ENCODE data around the gene RMND5A. TPM values are rescaled to one million over a fixed set of nuclear protein-coding genes. Genes with fewer than 3 reads are reported as not detected.
"Not testable (repeated sequence)": the region's sequence is repeated elsewhere in the genome, so short reads cannot be mapped to it uniquely, and the experiment has no call there.

The RMND5A gene, protein sequence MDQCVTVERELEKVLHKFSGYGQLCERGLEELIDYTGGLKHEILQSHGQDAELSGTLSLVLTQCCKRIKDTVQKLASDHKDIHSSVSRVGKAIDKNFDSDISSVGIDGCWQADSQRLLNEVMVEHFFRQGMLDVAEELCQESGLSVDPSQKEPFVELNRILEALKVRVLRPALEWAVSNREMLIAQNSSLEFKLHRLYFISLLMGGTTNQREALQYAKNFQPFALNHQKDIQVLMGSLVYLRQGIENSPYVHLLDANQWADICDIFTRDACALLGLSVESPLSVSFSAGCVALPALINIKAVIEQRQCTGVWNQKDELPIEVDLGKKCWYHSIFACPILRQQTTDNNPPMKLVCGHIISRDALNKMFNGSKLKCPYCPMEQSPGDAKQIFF
- total RNA-seq, result 10 to 100 TPM; 49.9 to 68.1 (median 65.2) TPM
- 28.3 TPM for polyA plus RNA-seq
- long read RNA-seq, donor 1, full-length matches to known transcripts, result 87 of 105 reads
- long read RNA-seq, donor 1, partial matches to known transcripts, result 3 of 105 reads
- long read RNA-seq, donor 1, other reads (novel, unspliced or antisense), result 15 of 105 reads
- long read RNA-seq, donor 2, full-length matches to known transcripts, result 34 of 43 reads
- long read RNA-seq, donor 2, partial matches to known transcripts, result 0 of 43 reads
- long read RNA-seq, donor 2, other reads (novel, unspliced or antisense), result 9 of 43 reads
- long read RNA-seq, donor 3, full-length matches to known transcripts, result 3 of 30 reads
- long read RNA-seq, donor 3, partial matches to known transcripts, result 4 of 30 reads
- long read RNA-seq, donor 3, other reads (novel, unspliced or antisense), result 23 of 30 reads
- long read RNA-seq, donor 4, full-length matches to known transcripts, result 34 of 50 reads
- long read RNA-seq, donor 4, partial matches to known transcripts, result 3 of 50 reads
- long read RNA-seq, donor 4, other reads (novel, unspliced or antisense), result 13 of 50 reads

DNA sequence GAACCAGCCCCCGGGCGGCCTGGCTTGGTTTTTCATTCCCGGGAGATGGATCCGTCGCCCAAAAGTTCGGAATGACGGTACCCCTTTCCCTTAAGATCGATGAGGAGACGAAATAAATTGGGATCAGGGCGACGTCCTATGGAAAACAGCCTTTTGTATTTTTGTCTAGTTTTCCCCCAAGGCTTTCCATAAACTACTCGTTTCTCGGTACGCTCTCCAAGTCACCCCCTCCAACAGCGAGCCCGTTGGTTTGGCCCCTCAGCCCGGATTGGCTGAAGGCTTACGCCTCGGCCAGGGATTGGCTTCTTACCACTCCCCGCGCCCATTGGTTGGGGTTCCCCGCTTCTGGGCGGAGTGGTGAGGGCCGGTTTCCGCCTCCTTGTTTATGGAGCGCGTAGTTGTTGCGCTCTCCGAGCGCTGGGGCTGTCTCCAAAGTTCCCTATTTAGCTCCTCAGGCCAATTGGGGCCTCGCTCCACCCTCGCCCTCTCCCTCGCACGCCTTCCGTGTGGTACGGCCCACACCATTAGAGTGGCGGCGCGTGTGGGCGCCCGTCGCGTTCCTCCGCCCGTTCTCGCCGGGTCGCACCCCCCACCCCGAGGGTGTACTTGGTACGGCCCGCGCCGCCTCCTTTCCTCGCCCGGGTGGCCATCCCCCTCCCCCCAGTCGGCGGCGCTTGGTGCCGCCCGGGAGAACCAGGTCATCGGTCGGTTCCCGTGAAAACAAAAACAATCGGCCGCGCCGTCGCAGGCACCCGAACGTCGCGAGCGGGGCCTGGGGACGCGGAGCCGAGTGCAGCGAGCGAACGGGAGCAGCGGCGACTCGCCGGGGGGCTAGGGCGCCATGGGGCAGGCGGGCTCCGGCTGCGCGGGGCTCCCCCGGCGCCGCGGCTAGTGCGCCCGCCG is at the start of gene RMND5A:
Gene RMND5A, plus strand, starts transcription at position 655 of the 903 bp plus-strand sequence. CDS start 377 bp downstream, outside the sequence.
- H3K27me3 ChIP-seq (ENCODE audit: control insufficient read depth, insufficient read depth); intact Hi-C loops (cut with DNase I); H3K4me1 ChIP-seq (ENCODE audit: control insufficient read depth, insufficient read depth, low read length); H3K9me3 ChIP-seq (ENCODE audit: control insufficient read depth, low read length): not testable (repeated sequence)
- ATAC-seq, result peak; percentile 98 to 99
- Histone ChIP-seq H3K27ac (ENCODE audit: low read length) (peak within 1 kb of the TSS; percentile 94), H3K4me3 (ENCODE audit: low read length) (peak within 1 kb of the TSS; percentile 72)
- under 1% methylated on average over 78 of the region's 95 CpGs for WGBS
- DNase-seq, result peak; percentile 94 to 98 (median 97)

DNA sequence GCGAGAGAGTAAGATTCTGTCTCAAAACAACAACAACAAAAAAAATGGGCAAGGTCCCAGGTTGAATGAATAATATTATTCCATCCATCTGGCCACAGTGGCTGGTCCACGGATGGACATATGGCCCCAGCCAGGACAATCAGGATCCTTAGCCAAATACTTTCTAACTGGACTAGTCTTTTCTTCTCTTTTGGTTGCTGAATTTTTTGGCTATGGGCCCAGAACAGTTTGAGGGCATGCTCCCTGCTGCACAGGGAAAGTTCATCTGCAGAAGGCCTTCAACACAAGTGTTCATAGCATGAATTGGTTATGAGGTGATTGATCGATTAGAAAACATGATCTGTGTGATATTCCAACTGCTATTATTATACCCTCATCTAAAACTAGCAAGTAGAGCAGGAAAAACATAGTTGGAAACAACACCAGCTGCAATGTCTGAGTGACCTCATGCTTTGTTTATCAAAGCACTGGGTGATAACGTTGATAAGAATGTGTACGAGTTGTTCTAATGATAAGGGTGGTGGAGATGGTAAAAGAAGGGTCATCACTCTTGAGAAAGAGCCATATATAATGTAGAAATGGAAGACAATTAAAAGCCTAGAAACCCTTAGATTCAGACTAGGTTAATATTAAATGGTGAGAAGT is 48.6 kb upstream of the RMND5A start:
- intact Hi-C loops (cut with DNase I), result no loop called here
- 28% methylated on average over 5 of the region's 5 CpGs for WGBS

DNA sequence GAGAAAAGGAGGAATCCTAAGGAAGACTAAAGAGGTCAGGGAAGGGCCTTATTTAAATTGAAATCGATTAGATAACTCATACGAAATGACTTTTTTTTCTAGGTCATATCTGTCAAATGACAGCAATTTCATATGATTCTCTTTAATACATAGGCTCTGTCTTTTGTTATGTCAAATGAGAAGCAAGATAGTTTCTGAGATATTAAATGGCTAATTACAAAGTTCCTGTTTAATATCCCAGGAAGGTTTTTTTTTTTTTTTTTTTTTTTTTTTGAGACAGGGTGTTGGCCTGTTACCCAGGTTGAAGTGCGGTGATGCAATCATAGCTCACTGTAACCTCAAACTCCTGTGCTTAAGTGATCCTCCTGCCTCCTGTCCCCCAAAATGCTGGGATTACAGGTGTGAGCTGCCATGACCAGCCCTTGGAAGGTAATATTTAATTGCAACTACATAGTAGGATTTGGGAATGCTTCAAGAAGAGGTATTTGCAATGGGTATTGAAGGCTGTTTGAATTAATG is 48.0 kb upstream of the RMND5A start:
- whole genome bisulfite sequencing, result 87% methylated on average over 3 of the region's 3 CpGs
- Histone ChIP-seq H3K4me3 (ENCODE audit: low read length) (no peak overlapping the region), H3K4me1 (ENCODE audit: control insufficient read depth, insufficient read depth, low read length) (no peaks in the 10 kb centered on the region), H3K27ac (ENCODE audit: low read length) (peak overlapping the region; percentile 19), H3K9me3 (ENCODE audit: control insufficient read depth, low read length) (no peaks in the 10 kb centered on the region), H3K27me3 (ENCODE audit: control insufficient read depth, insufficient read depth) (no peaks in the 10 kb centered on the region)
- DNase-seq (no peak), ATAC-seq (no peak)
- intact Hi-C loops (cut with DNase I), result no loop called here

More for the DNA sequence above, 48.6 kb upstream of the RMND5A start:
- no peaks in the 10 kb centered on the region for H3K4me1 ChIP-seq (ENCODE audit: control insufficient read depth, insufficient read depth, low read length)
- H3K27ac ChIP-seq (ENCODE audit: low read length), result peak overlapping the region; percentile 61
- ATAC-seq (peak; percentile 29 to 82), DNase-seq (peak in 1 of 3 donors; percentile 58)
- no peaks in the 10 kb centered on the region for H3K27me3 ChIP-seq (ENCODE audit: control insufficient read depth, insufficient read depth)
- H3K4me3 ChIP-seq (ENCODE audit: low read length), result no peak overlapping the region
- H3K9me3 ChIP-seq (ENCODE audit: control insufficient read depth, low read length), result no peaks in the 10 kb centered on the region

DNA sequence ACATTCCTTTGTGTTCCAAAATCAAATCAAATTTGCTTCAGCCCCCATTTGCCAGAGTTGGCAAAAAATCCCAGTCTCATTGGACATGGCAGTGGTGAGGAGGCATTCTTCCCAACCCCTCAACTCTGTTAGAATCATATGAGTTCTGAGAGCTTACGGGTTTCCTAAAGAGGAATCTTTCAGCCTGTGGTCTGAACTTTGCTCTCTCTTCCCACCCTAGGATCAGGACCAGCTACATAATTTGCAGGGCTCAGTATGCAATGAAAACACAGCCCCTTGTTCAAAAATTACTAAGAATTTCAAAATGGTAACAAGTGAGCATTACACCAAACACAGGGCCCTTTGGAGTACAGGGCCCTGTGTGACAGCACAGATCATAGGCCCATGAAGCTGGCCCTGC is 47.1 kb upstream of the RMND5A start:
- H3K27ac ChIP-seq (ENCODE audit: low read length), result no peak overlapping the region

DNA sequence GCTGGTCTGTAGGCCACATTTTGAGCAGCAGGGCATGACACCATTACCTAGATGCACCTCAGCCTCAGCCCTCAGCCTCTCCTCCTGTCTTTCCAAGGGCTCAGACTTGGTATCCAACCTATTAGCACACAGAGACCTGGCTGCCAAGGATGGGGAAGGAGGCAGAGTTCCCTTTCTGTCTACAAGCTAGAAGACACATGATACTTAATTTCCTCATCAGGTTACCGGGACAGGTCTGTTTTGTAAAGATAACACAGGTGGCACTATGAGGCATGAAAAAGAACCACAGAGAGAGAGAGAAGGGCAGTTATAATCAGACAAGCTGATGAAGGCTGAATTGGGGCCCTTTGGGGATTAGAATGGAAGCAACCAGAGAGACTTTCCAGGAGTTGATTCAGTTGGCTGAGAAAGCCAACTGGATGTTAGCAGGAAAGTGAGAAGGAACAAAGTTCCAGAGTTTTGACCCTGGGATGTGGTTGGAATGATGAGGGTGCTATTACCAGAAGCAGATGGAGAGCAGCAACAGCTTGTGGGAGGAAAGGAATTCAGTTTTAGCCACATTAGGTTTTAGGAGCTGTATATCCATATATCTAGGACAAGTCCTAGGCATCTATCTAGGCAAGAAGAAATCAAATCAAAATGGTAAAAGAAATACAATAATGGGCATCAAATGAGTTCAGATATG is 46.0 kb upstream of the RMND5A start:
- H3K27ac ChIP-seq (ENCODE audit: low read length), result peak overlapping the region; percentile 66
- no peak overlapping the region for H3K4me3 ChIP-seq (ENCODE audit: low read length)
- DNase-seq, result no peak
- no peaks in the 10 kb centered on the region for H3K27me3 ChIP-seq (ENCODE audit: control insufficient read depth, insufficient read depth)
- no peak for ATAC-seq
- no peaks in the 10 kb centered on the region for H3K9me3 ChIP-seq (ENCODE audit: control insufficient read depth, low read length)
- WGBS, result 86% methylated on average over 1 of the region's 1 CpG
- intact Hi-C loops (cut with DNase I), result no loop called here
- no peaks in the 10 kb centered on the region for H3K4me1 ChIP-seq (ENCODE audit: control insufficient read depth, insufficient read depth, low read length)

More for the DNA sequence above, 47.1 kb upstream of the RMND5A start:
- Histone ChIP-seq H3K9me3 (ENCODE audit: control insufficient read depth, low read length) (no peaks in the 10 kb centered on the region), H3K4me1 (ENCODE audit: control insufficient read depth, insufficient read depth, low read length) (no peaks in the 10 kb centered on the region), H3K27me3 (ENCODE audit: control insufficient read depth, insufficient read depth) (no peaks in the 10 kb centered on the region), H3K4me3 (ENCODE audit: low read length) (no peak overlapping the region)
- WGBS, result 90% methylated on average over 1 of the region's 1 CpG
- intact Hi-C loops (cut with DNase I), result no loop called here
- ATAC-seq, result no peak
- no peak for DNase-seq

DNA sequence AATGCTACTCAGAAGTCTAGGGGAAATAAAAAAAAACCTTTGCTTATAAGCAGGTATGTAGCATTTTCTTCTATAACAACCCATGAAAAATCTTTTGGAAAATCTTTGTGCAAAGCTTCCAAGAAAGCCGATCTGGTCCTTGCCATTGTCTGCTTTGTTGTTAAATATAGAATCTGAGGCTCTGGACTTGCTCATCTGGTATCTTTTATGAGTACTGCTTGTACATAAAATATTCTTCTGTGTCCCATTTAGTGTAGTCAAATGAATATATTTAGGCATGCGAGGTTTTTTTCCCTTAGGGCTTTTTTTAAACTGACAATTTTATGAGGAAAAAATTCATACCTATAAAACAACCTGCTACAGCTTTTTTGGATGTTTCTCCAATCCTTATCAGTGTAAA is 45.0 kb upstream of the RMND5A start:
- Histone ChIP-seq H3K4me3 (ENCODE audit: low read length) (no peak overlapping the region), H3K27me3 (ENCODE audit: control insufficient read depth, insufficient read depth) (no peaks in the 10 kb centered on the region), H3K27ac (ENCODE audit: low read length) (no peak overlapping the region), H3K9me3 (ENCODE audit: control insufficient read depth, low read length) (no peaks in the 10 kb centered on the region), H3K4me1 (ENCODE audit: control insufficient read depth, insufficient read depth, low read length) (no peaks in the 10 kb centered on the region)
- WGBS, result 54% methylated on average over 2 of the region's 2 CpGs
- ATAC-seq (no peak), DNase-seq (no peak)
- intact Hi-C loops (cut with DNase I), result no loop called here

DNA sequence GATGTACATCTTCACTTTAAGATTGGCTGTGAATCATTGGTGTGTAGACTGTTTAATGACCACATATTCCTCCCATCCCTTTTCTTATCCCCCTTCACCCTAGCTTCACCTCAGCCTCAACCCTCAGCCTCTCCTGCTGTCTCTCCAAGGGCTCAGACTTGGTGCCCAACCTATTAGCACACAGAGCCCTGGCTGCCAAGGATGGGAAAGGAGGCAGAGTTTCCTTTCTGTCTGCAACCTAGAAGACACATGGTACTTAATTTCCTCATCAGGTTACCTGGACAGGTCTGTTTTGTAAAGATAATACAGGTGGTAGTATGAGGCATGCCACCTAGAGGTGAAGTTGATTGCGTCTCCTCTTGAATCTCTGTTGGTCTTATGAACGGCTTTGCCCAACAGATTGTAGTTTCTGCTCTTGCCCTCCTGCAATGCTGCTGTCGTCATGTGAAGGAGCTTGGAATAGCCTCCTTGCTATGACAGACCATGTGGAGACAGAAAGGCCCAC is 44.5 kb upstream of the RMND5A start:
- Histone ChIP-seq H3K4me3 (ENCODE audit: low read length) (no peak overlapping the region), H3K27ac (ENCODE audit: low read length) (no peak overlapping the region), H3K4me1 (ENCODE audit: control insufficient read depth, insufficient read depth, low read length) (no peaks in the 10 kb centered on the region), H3K27me3 (ENCODE audit: control insufficient read depth, insufficient read depth) (no peaks in the 10 kb centered on the region), H3K9me3 (ENCODE audit: control insufficient read depth, low read length) (no peaks in the 10 kb centered on the region)
- WGBS, result 88% methylated on average over 3 of the region's 3 CpGs
- ATAC-seq (no peak), DNase-seq (no peak)
- intact Hi-C loops (cut with DNase I), result no loop called here

DNA sequence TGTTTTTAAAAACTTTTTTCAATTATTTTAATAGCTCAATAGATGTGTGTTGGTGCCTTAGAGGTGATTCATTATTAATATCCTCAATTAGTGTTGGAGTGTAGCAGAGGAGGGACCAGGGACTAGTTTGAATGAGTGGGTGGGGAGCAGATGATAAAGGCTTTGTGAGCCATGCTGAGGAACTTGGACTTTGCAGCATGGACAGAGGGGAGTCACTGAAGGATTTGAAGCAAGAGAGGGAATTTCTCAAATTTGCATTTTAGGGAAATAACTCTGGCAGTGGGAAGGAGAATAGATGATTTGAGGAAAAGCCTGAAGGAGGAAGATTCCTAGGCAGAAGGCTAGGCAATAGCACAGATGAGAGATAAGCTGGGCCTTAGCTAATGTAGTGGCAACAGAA is 42.3 kb upstream of the RMND5A start:
- ATAC-seq, result no peak
- no peaks in the 10 kb centered on the region for H3K9me3 ChIP-seq (ENCODE audit: control insufficient read depth, low read length)
- intact Hi-C loops (cut with DNase I), result no loop called here
- H3K4me3 ChIP-seq (ENCODE audit: low read length), result no peak overlapping the region
- H3K27me3 ChIP-seq (ENCODE audit: control insufficient read depth, insufficient read depth), result no peaks in the 10 kb centered on the region
- H3K4me1 ChIP-seq (ENCODE audit: control insufficient read depth, insufficient read depth, low read length), result no peaks in the 10 kb centered on the region
- no peak overlapping the region for H3K27ac ChIP-seq (ENCODE audit: low read length)
- DNase-seq, result no peak

DNA sequence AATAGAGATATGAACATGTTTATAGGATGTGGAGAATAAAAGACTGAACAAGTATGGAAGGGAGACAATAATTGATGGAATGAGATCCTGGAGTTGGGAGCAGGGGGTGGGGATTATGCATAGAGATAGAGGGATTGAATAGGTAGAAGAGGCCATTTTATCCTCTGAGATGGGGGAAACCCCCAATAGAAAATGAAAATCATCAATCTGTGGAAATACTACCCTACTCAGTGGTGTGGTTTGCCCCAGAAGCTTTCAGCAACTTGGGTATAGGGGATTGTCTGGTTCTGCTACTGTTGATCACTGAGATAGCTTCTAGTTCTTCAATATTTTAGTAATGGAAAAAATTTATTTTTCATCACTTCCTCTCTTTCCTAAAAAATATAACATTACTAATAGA is 41.1 kb upstream of the RMND5A start:
- ATAC-seq (no peak), DNase-seq (no peak)
- H3K27me3 ChIP-seq (ENCODE audit: control insufficient read depth, insufficient read depth), result no peaks in the 10 kb centered on the region
- H3K9me3 ChIP-seq (ENCODE audit: control insufficient read depth, low read length), result no peaks in the 10 kb centered on the region
- no peaks in the 10 kb centered on the region for H3K4me1 ChIP-seq (ENCODE audit: control insufficient read depth, insufficient read depth, low read length)
- no peak overlapping the region for H3K4me3 ChIP-seq (ENCODE audit: low read length)
- no peak overlapping the region for H3K27ac ChIP-seq (ENCODE audit: low read length)
- intact Hi-C loops (cut with DNase I), result no loop called here
